SK-N-MC (cell line): ENCODE data around the gene SMIM1.

Experiments used
- DNase-seq: peaks from one replicate; pipeline ENCODE4 v3.0.0-alpha.2; 2011; ENCODE audit warnings: low read depth, low spot score
- H3K27ac ChIP-seq: fragments of 200-600 bp; sonication (generic); 2 replicates; pipeline ENCODE4 v1.5.1; 2016; ENCODE audit warnings: mixed run types
- H3K36me3 ChIP-seq: fragments of 200-600 bp; sonication (generic); 2 replicates; pipeline ENCODE4 v1.6.1; 2017; ENCODE audit warnings: antibody characterized with exemption, low read length, mixed read lengths; ENCODE audit not compliant: insufficient read depth
- H3K4me3 ChIP-seq: fragments of 200-600 bp; sonication (generic); 2 replicates; pipeline ENCODE4 v1.5.1; 2016
- H3K9ac ChIP-seq: fragments of 200-600 bp; sonication (generic); 2 replicates; pipeline ENCODE4 v1.8.0; 2017; ENCODE audit warnings: mixed run types, mixed read lengths; ENCODE audit not compliant: insufficient read length
- H3K9me3 ChIP-seq: fragments of 200-600 bp; sonication (generic); 2 replicates; pipeline ENCODE4 v1.6.1; 2017; ENCODE audit warnings: low read depth, mild to moderate bottlenecking, antibody characterized with exemption, low read length, moderate library complexity, mixed read lengths
- EZH2 ChIP-seq: fragments of 200-600 bp; sonication (generic); IDR thresholded peaks from one replicate; pipeline ENCODE4 v1.6.1; 2017; ENCODE audit warnings: antibody characterized with exemption
- FOXP2 ChIP-seq: optimal IDR thresholded peaks from 2 replicates; pipeline ENCODE3; 2011; ENCODE audit warnings: mild to moderate bottlenecking, moderate library complexity; ENCODE audit not compliant: insufficient read depth; ENCODE audit errors: extremely low read length, control extremely low read depth
- POLR2AphosphoS5 ChIP-seq: IDR thresholded peaks from 2 replicates; pipeline ENCODE4 v1.6.1; 2012; ENCODE audit warnings: mild to moderate bottlenecking, low read depth, low read length, borderline replicate concordance

Gene SMIM1

DNA sequence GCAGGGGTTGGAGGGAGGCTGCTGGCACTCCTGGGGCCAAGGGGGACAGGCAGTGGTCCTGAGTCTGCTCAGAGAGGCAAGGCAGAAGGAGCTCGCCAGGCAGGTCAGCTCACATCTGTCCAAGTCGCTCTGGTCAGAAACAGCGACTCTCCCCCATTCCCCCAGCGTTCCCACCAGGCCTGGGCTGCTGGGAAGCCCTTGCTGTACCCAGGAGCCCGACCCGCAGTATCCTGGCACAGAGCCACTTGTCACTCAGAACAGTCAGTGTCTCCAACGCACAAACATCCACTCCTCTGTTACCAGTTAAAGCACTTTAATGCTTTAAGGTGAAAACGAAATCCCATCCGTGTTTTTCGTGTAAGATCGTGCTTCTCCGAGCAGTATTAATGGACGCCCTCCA lies 36.9 kb upstream of the SMIM1 start:
- Histone ChIP-seq H3K4me3 (no peak overlapping the region), H3K9ac (no peak overlapping the region), H3K36me3 (peaks cover 6% of the 10 kb centered on the region; the same call in 1 of the 2 replicates), H3K9me3 (no peaks in the 10 kb centered on the region), H3K27ac (no peak overlapping the region)
- no peak for DNase-seq
- TF ChIP-seq EZH2 (no peak), POLR2AphosphoS5 (no peak), FOXP2 (no peak)

DNA sequence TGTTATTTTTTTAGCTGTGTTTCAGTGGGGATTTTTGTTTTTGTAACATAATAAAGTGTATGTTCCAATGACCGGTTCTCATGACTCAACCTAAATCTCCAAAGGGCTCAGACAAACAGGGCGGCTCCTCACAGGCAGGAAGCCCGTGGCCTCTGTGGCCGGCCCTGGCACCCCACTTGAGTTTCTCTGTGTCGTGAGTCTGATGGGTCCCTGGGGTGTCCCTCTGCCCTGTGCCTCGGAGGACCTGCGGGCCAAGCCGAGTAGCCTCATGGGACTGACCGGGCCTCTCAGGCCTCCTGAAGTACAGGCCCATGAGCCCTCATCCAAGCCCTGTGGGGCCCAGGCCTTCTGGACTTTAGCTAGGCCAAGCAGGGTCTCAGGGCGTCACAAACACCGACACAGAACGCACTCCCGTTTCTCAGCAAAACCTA lies 36.4 kb upstream of the SMIM1 start:
- no peak for DNase-seq
- TF ChIP-seq FOXP2 (no peak), POLR2AphosphoS5 (no peak), EZH2 (no peak)
- Histone ChIP-seq H3K4me3 (no peak overlapping the region), H3K36me3 (peaks cover 6% of the 10 kb centered on the region; the same call in 1 of the 2 replicates), H3K9ac (no peak overlapping the region), H3K9me3 (no peaks in the 10 kb centered on the region), H3K27ac (no peak overlapping the region)

DNA sequence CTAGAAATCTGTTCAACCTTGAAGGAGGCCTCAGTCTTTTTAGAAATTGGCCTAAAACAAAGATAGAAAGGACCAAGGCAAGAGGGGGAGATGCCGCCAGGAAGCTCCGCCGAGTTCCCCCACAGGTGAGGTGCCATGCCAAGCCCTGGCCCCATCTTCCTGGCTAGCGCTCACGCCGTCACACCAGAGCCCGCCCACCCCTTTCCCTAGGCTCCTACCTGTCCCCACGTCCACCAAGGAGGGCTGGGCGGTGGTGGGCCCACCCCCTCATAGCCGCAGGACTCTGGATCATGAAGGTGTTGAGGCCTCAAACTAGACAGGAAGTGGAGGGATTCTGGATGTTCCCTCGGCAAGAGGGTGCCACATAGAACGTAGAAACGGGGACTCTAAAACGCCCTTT lies 35.8 kb upstream of the SMIM1 start:
- Histone ChIP-seq H3K9ac (no peak overlapping the region), H3K36me3 (peaks cover 6% of the 10 kb centered on the region; the same call in 1 of the 2 replicates), H3K27ac (no peak overlapping the region), H3K4me3 (no peak overlapping the region), H3K9me3 (no peaks in the 10 kb centered on the region)
- TF ChIP-seq FOXP2, result no peak
- no peak for TF ChIP-seq EZH2
- no peak for TF ChIP-seq POLR2AphosphoS5
- no peak for DNase-seq

DNA sequence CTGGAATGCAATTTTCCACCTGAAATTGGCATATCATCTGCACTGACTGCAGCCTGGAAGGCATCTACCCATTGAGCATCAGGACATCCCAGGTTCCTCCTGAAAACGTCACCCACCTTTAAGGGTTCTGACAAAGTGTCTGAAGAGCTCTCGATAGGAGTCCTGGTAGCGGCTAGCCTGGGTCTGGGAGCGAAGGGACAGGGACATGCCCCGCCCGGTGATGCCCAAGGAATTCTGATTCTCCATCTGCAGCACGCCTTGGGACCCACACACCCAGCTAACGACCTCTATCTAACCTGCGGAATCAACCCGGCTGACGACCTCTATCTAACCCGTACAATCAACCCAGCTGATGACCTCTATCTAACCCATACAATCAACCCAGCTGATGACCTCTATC lies 33.6 kb upstream of the SMIM1 start:
- DNase-seq, result no peak
- Histone ChIP-seq H3K4me3 (no peak overlapping the region), H3K9ac (no peak overlapping the region), H3K27ac (no peak overlapping the region), H3K9me3 (no peaks in the 10 kb centered on the region), H3K36me3 (peaks cover 6% of the 10 kb centered on the region; the same call in 1 of the 2 replicates)
- TF ChIP-seq EZH2 (no peak), POLR2AphosphoS5 (no peak), FOXP2 (no peak)

DNA sequence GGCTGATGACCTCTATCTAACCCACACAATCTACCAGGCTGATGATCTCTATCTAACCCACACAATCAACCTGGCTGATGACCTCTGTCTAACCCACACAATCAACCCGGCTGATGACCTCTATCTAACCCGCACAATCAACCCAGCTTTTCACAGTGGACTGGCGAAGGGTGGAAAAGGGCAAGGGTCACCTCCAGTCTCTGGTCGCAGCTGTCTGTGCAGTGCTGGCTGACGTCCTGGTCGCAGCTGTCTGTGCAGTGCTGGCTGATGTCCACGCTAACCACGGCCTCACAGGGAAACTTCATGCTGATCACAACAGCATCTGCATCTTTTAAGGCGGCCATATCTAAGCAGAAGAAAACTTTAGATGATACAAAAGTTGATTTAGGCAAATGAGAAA lies 32.5 kb upstream of the SMIM1 start:
- no peak overlapping the region for H3K4me3 ChIP-seq
- H3K9me3 ChIP-seq, result no peaks in the 10 kb centered on the region
- no peak for TF ChIP-seq EZH2
- DNase-seq, result no peak
- no peak overlapping the region for H3K27ac ChIP-seq
- H3K36me3 ChIP-seq, result peaks cover 6% of the 10 kb centered on the region; the same call in 1 of the 2 replicates
- H3K9ac ChIP-seq, result no peak overlapping the region

DNA sequence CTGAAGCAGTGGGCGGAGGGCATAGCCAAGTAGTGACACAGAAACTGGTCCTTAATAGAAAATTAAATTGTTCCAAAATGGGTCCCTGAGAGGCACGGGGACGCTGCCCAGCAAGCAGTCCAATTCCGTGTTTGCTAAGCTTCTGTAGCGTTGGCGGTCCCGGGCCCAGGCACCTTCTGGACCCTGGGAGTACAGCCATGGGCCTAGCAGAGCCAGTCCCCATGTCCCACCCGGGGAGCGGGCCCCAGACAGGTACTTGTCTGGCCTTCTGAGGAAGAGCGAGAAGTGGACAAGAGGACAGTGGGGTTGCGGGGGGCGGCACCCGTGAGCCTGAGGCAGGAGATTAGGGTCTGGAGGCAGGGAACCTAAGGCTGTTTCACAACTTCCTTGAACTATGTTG lies 31.8 kb upstream of the SMIM1 start:
- no peaks in the 10 kb centered on the region for H3K9me3 ChIP-seq
- no peak for DNase-seq
- no peak overlapping the region for H3K9ac ChIP-seq
- peaks cover 6% of the 10 kb centered on the region; the same call in 1 of the 2 replicates for H3K36me3 ChIP-seq
- no peak overlapping the region for H3K4me3 ChIP-seq
- no peak overlapping the region for H3K27ac ChIP-seq
- TF ChIP-seq POLR2AphosphoS5, result no peak
- no peak for TF ChIP-seq FOXP2
- TF ChIP-seq EZH2, result no peak

DNA sequence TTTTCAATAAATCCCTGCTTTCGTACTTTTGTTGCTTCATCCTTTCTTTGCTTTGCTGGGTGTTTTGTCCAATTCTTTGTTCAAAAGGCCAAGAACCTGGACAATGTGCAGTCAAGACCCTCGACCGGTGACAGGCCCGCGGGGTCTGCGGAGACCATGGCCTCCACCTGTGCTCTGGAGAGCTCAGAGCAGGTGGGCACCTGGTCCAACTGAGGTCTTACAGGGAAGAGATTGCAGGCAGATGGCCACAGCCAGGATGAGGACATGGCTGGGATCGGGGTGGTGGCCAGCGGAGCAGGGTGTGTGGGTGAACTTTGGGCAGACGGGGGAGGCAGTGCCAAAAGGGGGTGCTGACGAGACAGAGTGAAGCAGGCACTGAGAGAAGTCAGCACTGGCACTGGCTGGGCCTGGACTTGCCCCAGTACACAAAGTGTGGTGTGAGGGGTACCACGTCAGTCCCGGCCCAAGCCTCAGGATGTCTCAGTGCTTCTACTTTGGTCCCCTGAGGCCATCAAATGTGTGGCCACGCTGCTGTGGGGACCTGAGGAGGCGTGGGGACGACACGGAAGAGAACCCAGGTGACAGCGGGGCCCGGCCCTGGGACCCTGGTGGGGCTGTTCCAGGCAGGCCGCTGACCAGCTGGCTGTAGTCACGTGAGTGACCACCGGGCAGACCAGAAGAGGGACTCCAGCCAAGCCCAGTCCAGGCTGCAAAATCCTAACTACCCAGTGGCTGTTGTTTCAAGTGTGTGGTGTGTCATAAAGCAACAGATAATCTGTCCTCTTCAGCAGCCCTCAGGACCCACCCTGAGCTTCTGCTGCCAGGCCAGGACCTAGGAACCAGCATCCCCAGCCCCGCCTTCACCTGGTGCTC lies 30.7 kb upstream of the SMIM1 start:
- no peaks in the 10 kb centered on the region for H3K9me3 ChIP-seq
- no peak for DNase-seq
- no peak overlapping the region for H3K27ac ChIP-seq
- peaks cover 6% of the 10 kb centered on the region; the same call in 1 of the 2 replicates for H3K36me3 ChIP-seq
- H3K4me3 ChIP-seq, result no peak overlapping the region
- TF ChIP-seq POLR2AphosphoS5, result no peak
- no peak for TF ChIP-seq EZH2
- TF ChIP-seq FOXP2, result no peak
- no peak overlapping the region for H3K9ac ChIP-seq

DNA sequence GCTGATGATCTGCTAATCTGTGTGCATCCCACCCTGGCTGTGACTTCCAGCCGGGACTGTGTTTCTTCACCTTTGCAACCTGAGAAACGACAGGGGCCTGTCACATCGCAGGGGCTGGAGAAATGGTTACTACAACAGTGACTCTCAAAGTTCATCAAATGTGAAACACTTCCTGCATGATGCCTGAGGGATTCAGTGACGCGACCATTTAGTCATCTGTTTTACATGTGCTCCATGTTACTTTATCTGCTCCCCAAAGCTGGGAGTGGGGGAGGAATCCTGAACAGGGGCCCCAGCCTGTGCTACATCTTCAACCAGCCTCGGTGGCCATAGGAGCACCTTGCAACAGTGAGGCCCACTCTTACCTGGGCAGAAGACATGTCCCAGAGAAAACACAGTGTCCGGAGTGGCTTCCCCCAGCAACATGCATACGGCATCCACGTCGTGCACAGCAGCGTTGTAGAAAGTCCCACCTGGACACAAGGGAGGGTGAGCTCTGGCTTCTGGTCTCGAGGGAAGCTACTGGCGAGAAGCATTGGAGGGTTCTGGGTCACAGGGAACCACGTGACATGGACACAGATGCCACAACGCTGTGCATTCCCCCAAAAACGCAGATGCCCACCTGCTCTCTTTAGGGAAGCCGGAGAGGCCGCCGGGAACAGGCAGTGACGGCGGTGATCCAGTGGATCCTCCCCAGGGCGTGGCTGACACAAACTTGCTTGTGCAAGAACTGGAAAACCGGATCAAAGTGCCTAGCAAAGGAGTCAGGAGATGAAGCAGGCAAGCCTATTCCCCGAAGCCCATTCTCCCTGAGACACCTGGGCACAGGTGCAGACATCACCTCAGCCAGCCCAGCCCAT lies 29.9 kb upstream of the SMIM1 start:
- Histone ChIP-seq H3K36me3 (peaks cover 6% of the 10 kb centered on the region; the same call in 1 of the 2 replicates), H3K27ac (no peak overlapping the region), H3K9me3 (no peaks in the 10 kb centered on the region), H3K4me3 (no peak overlapping the region), H3K9ac (no peak overlapping the region)
- TF ChIP-seq FOXP2 (no peak), POLR2AphosphoS5 (no peak), EZH2 (no peak)
- DNase-seq, result no peak
